Dendritic cell treated with granulocyte-macrophage colony-stimulating factor and Interleukin-4, amounts not matched to agents 40 ng/mL and 50 ng/mL, for 4 days (primary cell): ENCODE data around the gene EFNB3.

Experiments
- H3K27ac Mint-ChIP-seq: one replicate; pipeline ENCODE4 v1.8.0; 2022; ENCODE audit warnings: mild to moderate bottlenecking, mixed read lengths
- H3K27me3 Mint-ChIP-seq: one replicate; pipeline ENCODE4 v1.8.0; 2022; ENCODE audit warnings: mild to moderate bottlenecking, mixed read lengths
- H3K36me3 Mint-ChIP-seq: one replicate; pipeline ENCODE4 v1.8.0; 2022; ENCODE audit warnings: low read depth, mixed read lengths
- H3K4me1 Mint-ChIP-seq: one replicate; pipeline ENCODE4 v1.8.0; 2022; ENCODE audit warnings: low read depth, mixed read lengths
- H3K4me3 Mint-ChIP-seq: one replicate; pipeline ENCODE4 v1.8.0; 2022; ENCODE audit warnings: mild to moderate bottlenecking, moderate library complexity, mixed read lengths
- H3K9me3 Mint-ChIP-seq: one replicate; pipeline ENCODE4 v1.8.0; 2022; ENCODE audit warnings: mixed read lengths
- intact Hi-C: fragments of 100-400 bp; cut with micrococcal nuclease; formaldehyde crosslinking; loops from one replicate; pipeline ENCODE4 v1.15.0; 2022

EFNB3 gene

DNA sequence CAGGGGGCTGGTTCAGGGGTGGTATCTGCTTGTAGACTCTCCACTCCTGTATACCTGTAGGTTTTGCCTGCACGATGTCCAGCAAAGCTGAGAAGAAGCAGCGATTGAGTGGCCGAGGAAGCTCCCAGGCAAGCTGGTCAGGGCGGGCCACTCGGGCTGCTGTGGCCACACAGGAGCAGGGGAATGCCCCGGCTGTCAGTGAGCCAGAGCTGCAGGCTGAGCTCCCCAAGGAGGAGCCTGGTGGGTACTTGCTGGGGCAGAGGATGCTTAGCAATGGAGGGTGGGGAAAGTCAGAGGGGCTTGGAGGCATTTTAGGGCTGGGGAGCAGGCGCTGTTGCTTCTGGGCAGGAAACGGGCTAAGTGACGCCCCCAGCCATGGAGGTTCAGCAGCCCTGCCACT is 14.7 kb downstream of the EFNB3 start:
- peaks cover 26% of the 10 kb centered on the region for H3K4me1 Mint-ChIP-seq
- no peak overlapping the region for H3K4me3 Mint-ChIP-seq
- intact Hi-C loops, result no loop called here

DNA sequence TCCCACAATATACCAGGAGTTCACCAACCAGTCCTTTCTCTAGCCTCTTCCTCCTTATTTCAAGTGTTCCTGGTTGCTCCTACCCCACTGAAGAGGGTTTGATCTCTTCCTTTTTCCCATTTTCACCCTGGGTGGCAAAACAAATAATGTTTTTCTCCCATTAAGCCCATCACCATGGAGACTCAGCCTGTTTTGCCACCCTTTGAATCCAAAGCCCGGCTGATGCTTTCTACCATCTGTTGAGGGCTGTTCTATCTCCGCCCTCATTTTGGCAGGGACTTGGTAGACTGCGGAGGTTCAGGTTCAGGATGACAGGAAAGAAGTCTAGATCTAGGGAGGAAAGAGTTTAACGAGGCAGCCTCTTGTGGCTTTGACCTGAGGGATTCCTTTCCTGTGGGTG is 15.1 kb downstream of the EFNB3 start:
- peaks cover 78% of the 10 kb centered on the region for H3K27me3 Mint-ChIP-seq
- intact Hi-C loops, result no loop called here
- H3K4me1 Mint-ChIP-seq, result peaks cover 26% of the 10 kb centered on the region
- H3K27ac Mint-ChIP-seq, result no peak overlapping the region
- no peak overlapping the region for H3K4me3 Mint-ChIP-seq
- H3K9me3 Mint-ChIP-seq, result no peaks in the 10 kb centered on the region
- no peaks in the 10 kb centered on the region for H3K36me3 Mint-ChIP-seq

More for the DNA sequence above, 14.7 kb downstream of the EFNB3 start:
- no peaks in the 10 kb centered on the region for H3K36me3 Mint-ChIP-seq
- no peak overlapping the region for H3K27ac Mint-ChIP-seq
- H3K9me3 Mint-ChIP-seq, result no peaks in the 10 kb centered on the region
- peaks cover 81% of the 10 kb centered on the region for H3K27me3 Mint-ChIP-seq

DNA sequence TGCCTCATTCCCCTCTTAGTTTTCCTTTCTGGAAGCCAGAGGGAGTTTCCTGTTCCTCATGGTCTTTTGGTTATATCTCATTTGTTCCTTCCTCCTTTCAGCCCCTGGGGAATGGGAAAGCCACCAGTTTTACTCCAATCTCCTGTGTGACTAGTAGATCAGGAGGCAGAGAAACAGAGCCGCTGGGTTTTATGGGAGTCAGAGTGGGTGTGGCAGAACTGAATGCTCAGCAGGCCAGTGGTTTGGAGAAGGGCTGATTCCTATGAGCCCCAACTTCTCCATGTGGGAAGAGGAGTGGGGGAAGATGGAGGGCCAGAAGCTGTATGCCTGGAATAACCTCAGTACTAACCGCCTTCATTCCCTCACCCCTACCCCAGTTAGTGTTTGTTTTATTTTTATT is 16.6 kb downstream of the EFNB3 start:
- Mint-ChIP-seq H3K4me1 (peaks cover 20% of the 10 kb centered on the region), H3K27ac (no peak overlapping the region), H3K9me3 (no peaks in the 10 kb centered on the region), H3K36me3 (no peaks in the 10 kb centered on the region), H3K27me3 (peaks cover 63% of the 10 kb centered on the region), H3K4me3 (no peak overlapping the region)
- intact Hi-C loops, result no loop called here

DNA sequence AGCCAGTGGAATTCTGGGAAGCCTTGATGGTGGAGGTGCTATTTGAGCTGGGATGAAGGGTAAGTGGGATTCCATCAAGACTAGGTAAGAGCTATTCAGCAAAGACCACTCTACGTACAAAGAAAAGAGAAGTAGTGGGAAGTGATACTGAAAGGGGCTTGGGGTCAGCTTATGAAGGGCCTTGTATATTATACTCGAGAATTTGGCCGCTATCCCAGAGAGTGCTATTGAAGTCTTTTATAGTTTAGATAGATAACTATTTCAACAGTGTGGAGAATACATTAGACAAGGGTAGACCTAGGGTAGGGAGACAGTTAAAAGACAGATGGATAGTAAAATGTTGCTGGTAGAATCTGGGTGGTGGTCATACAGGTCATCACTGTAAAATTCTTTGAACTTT is 22.9 kb downstream of the EFNB3 start:
- intact Hi-C loops, result no loop called here
- H3K9me3 Mint-ChIP-seq, result no peaks in the 10 kb centered on the region
- H3K27ac Mint-ChIP-seq, result no peak overlapping the region
- H3K4me3 Mint-ChIP-seq, result no peak overlapping the region
- H3K36me3 Mint-ChIP-seq, result no peaks in the 10 kb centered on the region
- H3K27me3 Mint-ChIP-seq, result peaks cover 11% of the 10 kb centered on the region
- H3K4me1 Mint-ChIP-seq, result peaks cover 15% of the 10 kb centered on the region

DNA sequence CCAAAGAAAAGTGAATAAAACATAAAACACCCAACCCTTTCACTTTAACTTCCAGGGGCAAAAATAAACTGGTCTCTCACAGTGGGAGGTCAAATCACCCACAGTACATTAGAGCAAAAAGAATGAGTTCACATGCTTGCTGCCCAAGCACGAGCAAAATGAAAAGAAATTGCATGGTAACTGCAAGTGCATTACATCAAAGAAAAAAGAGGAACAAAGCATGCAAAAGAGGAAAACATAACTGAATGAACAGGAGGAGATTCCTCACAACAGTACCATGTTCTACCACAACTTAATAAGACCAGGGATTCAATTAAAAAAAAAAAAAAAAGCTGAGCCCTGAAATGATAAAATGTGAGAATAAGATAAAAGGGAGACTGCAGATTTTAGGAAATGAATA is 24.8 kb downstream of the EFNB3 start:
- Mint-ChIP-seq H3K27ac (peak overlapping the region; percentile 69), H3K4me3 (no peak overlapping the region), H3K9me3 (no peaks in the 10 kb centered on the region), H3K36me3 (no peaks in the 10 kb centered on the region), H3K27me3 (peaks cover 9% of the 10 kb centered on the region), H3K4me1 (peaks cover 15% of the 10 kb centered on the region)
- intact Hi-C loops, result no loop called here

DNA sequence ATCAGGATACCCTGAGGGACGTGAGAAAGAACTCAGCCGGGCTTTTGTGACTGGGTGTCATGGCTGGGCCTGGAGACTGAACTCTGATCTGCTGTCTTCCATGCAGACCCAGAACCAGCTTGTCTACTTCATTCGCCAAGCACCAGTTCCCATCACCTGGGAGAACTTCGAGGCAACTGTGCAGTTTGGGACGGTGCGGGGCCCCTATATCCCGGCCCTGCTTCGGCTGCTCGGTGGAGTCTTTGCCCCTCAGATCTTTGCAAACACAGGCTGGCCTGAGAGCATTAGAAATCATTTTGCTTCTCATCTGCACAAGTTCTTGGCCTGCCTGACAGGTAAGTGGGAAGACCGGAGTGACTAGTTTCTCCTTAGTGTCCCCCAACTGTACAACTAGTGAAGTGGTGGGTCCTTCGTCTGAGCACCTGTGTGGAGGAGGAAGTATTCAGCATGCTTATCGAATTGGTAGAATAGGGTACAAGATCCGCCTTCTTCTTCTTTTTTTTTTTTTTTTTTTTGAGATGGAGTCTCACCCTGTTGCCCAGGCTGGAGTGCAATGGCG is 28.1 kb downstream of the EFNB3 start:
- Mint-ChIP-seq H3K27ac (no peak overlapping the region), H3K27me3 (peaks cover 19% of the 10 kb centered on the region), H3K36me3 (no peaks in the 10 kb centered on the region), H3K4me3 (no peak overlapping the region), H3K4me1 (peaks cover 15% of the 10 kb centered on the region), H3K9me3 (no peaks in the 10 kb centered on the region)
- intact Hi-C loops, result no loop called here

DNA sequence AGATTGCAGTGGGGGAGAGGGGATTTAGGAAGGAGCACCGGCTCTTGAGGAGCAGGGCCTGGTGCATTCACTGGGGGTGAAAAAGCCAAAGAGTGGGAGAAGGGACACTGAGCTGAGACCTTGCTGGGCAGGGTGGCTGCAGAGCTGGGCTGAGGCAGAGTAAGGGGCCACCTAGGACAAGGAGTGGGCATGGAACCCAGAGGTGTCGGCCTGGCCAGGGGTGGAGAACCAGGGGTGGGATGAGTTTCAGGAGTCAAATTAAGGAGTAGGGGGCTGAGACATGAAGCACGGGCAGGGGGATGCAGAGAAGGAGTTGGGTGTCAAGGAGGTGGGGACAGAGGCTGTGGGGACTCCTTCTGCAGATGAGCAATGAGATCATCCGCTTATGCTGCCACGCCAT is 32.6 kb downstream of the EFNB3 start:
- Mint-ChIP-seq H3K27ac (no peak overlapping the region), H3K36me3 (no peaks in the 10 kb centered on the region), H3K27me3 (peaks cover 41% of the 10 kb centered on the region), H3K4me3 (no peak overlapping the region), H3K9me3 (no peaks in the 10 kb centered on the region), H3K4me1 (peaks cover 5% of the 10 kb centered on the region)
- intact Hi-C loops, result no loop called here

DNA sequence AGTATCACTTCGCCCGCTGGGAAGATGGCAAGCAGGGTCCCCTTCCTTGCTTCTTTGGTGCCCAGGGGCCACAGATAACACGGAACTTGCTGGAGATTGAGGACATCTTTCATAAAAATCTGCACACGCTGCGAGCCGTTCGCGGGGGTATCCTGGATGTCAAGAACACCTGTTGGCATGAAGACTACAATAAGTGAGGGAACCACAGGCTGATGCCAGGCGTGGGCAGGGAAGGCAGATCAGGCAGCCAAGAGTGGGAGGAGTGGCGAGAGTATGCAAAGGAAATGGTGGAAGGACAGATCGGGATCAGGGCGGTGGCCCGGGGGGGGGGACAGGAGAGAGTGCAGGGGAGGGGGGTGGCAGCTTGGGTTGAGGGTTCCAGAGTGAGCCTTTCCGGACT is 34.7 kb downstream of the EFNB3 start:
- H3K9me3 Mint-ChIP-seq, result no peaks in the 10 kb centered on the region
- H3K27me3 Mint-ChIP-seq, result peaks cover 33% of the 10 kb centered on the region
- peaks cover 5% of the 10 kb centered on the region for H3K4me1 Mint-ChIP-seq
- no peak overlapping the region for H3K27ac Mint-ChIP-seq
- intact Hi-C loops, result loop anchor here (5.0 to 10.0 kb wide), 3 partner anchors 75 to 245 kb away; no protein-coding TSS in a partner anchor
- H3K4me3 Mint-ChIP-seq, result no peak overlapping the region
- H3K36me3 Mint-ChIP-seq, result no peaks in the 10 kb centered on the region

DNA sequence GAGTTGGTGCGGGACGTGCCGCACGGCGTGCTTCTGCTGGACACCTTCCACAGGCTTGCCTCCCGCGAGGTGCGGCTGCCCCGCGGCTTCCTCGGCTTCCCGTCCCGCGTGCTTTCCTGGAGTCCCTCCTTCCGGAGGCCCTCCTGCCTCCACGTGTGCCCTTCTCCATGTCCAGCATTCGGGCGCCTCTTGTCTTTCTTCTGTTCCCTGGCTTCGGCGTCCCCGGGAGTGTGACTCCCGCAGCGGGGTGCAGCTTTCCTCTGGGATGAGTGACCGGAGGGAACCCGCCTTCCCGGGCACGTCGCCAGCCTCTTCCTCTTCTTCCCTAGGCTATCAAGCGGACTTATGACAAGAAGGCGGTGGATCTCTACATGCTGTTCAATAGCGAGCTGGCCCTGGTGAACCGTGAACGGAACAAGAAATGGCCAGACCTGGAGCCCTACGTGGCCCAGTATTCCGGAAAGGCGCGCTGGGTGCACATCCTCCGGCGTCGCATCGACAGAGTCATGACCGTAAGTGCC is 35.5 kb downstream of the EFNB3 start:
- Mint-ChIP-seq H3K27me3 (peaks cover 32% of the 10 kb centered on the region), H3K4me1 (peaks cover 5% of the 10 kb centered on the region), H3K9me3 (no peaks in the 10 kb centered on the region), H3K27ac (no peak overlapping the region), H3K4me3 (no peak overlapping the region), H3K36me3 (no peaks in the 10 kb centered on the region)
- intact Hi-C loops, result loop anchor here (5.0 to 10.0 kb wide), 3 partner anchors 74 to 244 kb away; no protein-coding TSS in a partner anchor

DNA sequence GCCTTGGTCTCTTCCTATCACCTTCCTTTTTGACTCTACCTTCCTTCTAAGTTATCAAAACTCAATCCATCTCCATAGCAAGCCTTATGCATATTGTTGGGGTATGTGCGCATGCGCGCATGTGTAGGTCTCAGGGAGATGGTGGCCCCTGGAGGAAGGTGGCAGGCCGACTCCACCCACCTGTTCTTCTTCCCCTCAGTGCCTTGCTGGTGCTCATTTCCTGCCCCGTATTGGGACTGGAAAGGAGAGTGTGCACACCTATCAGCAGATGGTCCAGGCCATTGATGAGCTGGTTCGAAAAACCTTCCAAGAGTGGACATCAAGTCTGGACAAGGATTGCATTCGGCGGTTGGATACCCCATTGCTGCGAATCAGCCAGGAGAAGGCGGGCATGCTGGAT is 37.7 kb downstream of the EFNB3 start:
- peaks cover 24% of the 10 kb centered on the region for H3K27me3 Mint-ChIP-seq
- H3K36me3 Mint-ChIP-seq, result no peaks in the 10 kb centered on the region
- no peak overlapping the region for H3K4me3 Mint-ChIP-seq
- H3K4me1 Mint-ChIP-seq, result peaks cover 5% of the 10 kb centered on the region
- no peak overlapping the region for H3K27ac Mint-ChIP-seq
- intact Hi-C loops, result loop anchor here (5.0 to 10.0 kb wide), 3 partner anchors 72 to 242 kb away; no protein-coding TSS in a partner anchor
- no peaks in the 10 kb centered on the region for H3K9me3 Mint-ChIP-seq

DNA sequence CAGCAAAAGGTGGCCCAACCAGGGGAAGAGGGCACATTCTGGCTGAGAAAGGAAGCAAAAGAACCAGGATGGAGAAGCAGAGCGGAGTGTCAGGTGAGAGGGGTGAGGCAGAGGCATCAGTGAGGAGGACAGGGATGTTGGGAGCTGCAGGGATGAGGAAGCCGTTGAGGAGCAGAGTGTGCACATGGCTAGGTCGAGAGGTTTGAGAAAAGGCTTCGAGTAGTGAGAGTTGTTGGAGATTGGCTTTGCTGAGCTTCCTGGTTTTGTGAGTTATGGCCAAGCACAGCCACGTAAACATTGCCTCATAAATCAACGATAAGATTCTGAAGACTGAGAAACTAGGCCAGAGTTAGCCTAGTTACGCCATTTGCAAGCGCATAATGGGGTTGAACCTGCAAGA is 39.4 kb downstream of the EFNB3 start:
- Mint-ChIP-seq H3K4me1 (peaks cover 5% of the 10 kb centered on the region), H3K27ac (no peak overlapping the region), H3K27me3 (peaks cover 17% of the 10 kb centered on the region), H3K36me3 (no peaks in the 10 kb centered on the region), H3K9me3 (no peaks in the 10 kb centered on the region), H3K4me3 (no peak overlapping the region)
- intact Hi-C loops, result loop anchor here (5.0 to 10.0 kb wide), 3 partner anchors 70 to 240 kb away; no protein-coding TSS in a partner anchor

DNA sequence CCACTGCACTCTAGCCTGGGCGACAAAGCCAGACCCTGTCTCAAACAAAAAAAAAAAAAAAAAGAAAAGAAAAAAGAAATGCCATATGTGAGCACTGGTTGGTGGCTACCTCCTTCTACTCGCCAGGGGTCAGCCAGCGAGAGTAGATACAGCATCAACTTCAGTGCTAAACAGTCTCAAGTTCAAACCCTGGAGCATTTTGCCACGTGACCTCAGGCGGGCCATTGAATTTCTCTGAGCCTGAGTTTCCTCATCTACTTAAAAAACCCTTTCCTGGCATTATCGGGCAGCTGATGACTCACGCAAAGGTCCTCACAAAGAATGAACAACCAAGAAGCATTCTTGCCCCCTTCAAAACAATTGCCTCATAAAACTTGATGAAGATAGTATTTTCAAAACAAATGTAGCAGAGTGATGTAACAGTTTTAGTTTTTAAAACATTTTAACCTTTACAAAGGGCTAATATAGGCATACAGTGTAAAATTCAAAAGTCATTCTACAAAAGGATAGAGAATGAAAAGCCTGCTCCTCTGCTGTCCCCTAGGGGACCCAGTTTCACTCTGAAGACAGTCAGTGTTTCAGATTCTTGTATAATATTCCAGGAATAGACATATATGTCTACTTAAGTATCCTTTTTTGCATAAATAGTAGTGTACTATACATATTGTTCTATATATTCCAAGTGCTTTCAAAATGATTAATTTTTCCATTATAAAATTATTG is 40.9 kb downstream of the EFNB3 start:
- Mint-ChIP-seq H3K36me3 (peaks cover 7% of the 10 kb centered on the region), H3K27ac (no peak overlapping the region), H3K4me3 (no peak overlapping the region), H3K4me1 (no peaks in the 10 kb centered on the region), H3K9me3 (peaks cover 11% of the 10 kb centered on the region), H3K27me3 (peaks cover 3% of the 10 kb centered on the region)
- intact Hi-C loops, result loop anchor here (5.0 to 10.0 kb wide), 3 partner anchors 69 to 239 kb away; no protein-coding TSS in a partner anchor

DNA sequence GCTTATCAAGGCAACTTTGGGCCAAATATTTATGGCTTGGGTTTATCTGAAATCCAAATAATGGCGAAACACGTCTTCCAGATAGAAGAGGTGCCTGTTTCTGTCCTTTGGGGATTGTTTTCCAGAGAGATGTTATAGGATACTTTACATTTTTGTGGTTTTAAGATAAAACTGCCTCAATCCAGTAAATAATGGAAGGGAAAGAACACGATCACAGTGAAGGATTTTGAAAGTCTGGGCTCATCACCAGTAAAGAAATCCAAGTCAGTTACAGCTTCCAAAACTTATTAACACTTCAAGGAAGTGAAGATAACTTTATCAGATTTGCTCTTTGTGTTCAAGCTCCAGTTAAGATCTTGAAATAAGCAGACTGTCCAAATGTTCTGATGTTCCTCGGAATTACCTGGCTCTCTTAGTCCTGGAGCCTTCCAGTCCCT is 42.7 kb downstream of the EFNB3 start:
- Mint-ChIP-seq H3K9me3 (peaks cover 11% of the 10 kb centered on the region), H3K27ac (no peak overlapping the region), H3K4me3 (no peak overlapping the region), H3K36me3 (peaks cover 7% of the 10 kb centered on the region), H3K4me1 (no peaks in the 10 kb centered on the region), H3K27me3 (peaks cover 2% of the 10 kb centered on the region)
- intact Hi-C loops, result loop anchor here (5.0 to 10.0 kb wide), 3 partner anchors 67 to 237 kb away; no protein-coding TSS in a partner anchor

DNA sequence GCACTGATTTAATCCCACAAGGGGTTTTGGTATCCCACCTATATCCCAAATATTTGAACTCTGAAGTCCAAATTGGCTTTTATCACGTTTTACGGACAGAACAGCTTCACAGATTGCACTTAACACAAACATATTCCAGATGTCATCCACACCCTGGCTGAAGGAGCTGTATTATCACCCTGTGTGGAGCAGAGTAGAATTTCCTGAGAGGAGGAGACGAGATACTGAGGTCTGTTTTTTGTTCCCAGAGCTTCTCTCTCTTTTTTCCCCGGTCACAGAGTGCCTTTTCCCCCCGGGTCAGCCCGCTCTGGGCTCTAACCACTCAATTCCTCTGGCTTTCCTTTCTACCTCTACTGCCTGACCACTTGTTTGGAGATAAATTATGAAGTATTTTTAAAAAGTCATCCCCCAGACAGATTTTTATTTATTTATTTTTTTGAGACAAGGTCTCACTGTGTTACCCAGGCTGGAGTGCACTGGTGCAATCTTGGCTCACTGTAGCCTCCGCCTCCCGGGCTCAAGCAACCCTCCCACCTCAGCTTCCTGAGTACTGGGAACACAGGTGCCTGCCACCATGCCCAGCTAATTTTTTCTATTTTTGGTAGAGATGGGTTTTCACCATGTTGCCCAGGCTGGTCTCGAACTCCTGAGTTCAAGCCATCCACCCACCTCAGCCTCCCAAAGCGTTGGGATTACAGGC is 43.2 kb downstream of the EFNB3 start:
- intact Hi-C loops, result loop anchor here (5.0 to 10.0 kb wide), 3 partner anchors 67 to 237 kb away; no protein-coding TSS in a partner anchor
- H3K9me3 Mint-ChIP-seq, result peaks cover 11% of the 10 kb centered on the region
- H3K27ac Mint-ChIP-seq, result no peak overlapping the region
- no peak overlapping the region for H3K4me3 Mint-ChIP-seq
- H3K36me3 Mint-ChIP-seq, result peaks cover 7% of the 10 kb centered on the region
- H3K4me1 Mint-ChIP-seq, result no peaks in the 10 kb centered on the region
- peaks cover 4% of the 10 kb centered on the region for H3K27me3 Mint-ChIP-seq
